Right atrium auricular region (tissue), 2 donors: Measurements from ENCODE around the gene TMEM128. TPM values are rescaled to one million over a fixed set of nuclear protein-coding genes. Genes with fewer than 3 reads are reported as not detected.

Source experiments
- DNase-seq: peaks from one replicate; pipeline ENCODE4 v3.0.0-alpha.2; 2019; ENCODE audit warnings: low spot score
- H3K27ac ChIP-seq, 2 donors: fragments of 200-600 bp; sonication (generic); 1 replicate in 1 of 2; 2 replicates in 1 of 2; pipeline ENCODE4 v1.5.1; 2016 to 2019
- H3K27me3 ChIP-seq, 2 donors: fragments of 200-600 bp; sonication (generic); one replicate each; pipeline versions ENCODE4 v1.5.1 to v1.6.0; 2017 to 2019
- H3K36me3 ChIP-seq: fragments of 200-600 bp; sonication (generic); one replicate; pipeline ENCODE4 v1.5.1; 2016
- H3K4me1 ChIP-seq, 2 donors: fragments of 200-600 bp; sonication (generic); one replicate each; pipeline versions ENCODE4 v1.5.1 to v1.6.0; 2017 to 2019
- H3K4me3 ChIP-seq, 2 donors: fragments of 200-600 bp; sonication (generic); 1 replicate in 1 of 2; 2 replicates in 1 of 2; pipeline ENCODE4 v1.5.1; 2017 to 2019; ENCODE audit warnings: mild to moderate bottlenecking in 1 of 2, moderate library complexity in 1 of 2
- H3K9me3 ChIP-seq, 2 donors: fragments of 200-600 bp; sonication (generic); one replicate each; pipeline ENCODE4 v1.5.1; 2019
- total RNA-seq, 2 donors: library from RNA; depleted of rRNA; stranded (reverse); fragments of >200 nt; gene quantifications; one replicate each; pipeline ENCODE4 v1.1.0, GENCODE V29; 2016
- TF ChIP-seq, protein P1 (sequence below), 2 donors: fragments of 200-600 bp; sonication (generic); IDR thresholded peaks; one replicate each; pipeline ENCODE4 v1.5.1; 2019; ENCODE audit warnings: antibody characterized with exemption in 2 of 2

The TMEM128 gene, protein sequence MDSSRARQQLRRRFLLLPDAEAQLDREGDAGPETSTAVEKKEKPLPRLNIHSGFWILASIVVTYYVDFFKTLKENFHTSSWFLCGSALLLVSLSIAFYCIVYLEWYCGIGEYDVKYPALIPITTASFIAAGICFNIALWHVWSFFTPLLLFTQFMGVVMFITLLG
- 10 to 100 TPM; 14.5 to 14.9 TPM for total RNA-seq

DNA sequence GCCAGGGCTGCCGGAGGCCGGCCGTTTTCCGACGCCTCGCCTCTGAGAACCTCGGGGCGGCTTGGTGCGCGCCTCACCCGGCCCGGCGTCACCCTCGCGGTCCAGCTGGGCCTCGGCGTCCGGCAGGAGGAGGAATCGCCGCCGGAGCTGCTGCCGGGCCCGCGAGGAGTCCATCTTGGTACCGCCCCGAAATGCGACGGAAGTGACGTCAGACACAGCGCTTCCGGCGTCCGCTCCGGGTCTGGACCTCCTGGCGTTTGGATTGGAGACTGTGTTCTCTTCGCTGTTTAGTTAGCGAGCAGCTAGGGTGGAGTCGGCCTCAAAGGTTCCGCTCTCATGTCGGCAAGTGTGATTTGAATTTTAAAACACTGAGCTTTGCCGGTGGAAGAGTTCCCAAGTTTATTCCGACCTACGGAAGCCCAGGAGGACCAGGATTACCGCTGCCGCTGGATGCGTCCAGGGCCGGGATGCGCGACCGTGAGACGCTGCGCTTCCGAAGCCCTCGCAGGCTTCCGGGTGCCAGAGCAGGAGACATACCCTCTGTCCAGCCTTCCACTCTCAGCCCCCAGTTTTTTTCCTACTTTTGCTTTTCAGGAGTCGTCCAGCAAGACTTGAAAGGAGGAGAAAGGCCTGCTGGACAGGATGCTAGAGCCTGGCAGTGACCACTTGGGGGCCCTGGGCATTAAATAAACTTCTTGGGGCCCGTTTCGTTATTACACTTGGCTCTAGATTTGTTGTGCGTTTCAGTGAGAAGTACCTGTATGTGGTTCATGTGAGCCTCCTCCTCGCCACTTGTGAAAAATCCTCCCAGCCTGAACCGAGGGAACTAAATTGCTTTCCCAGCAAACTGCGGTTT, at the start of gene TMEM128:
TSS of gene TMEM128 (minus strand) at position 195 of the 856 bp plus-strand sequence. CDS start at position 174, 21 bp downstream.
- Histone ChIP-seq H3K27ac (peak within 1 kb of the TSS; percentile 91), H3K27me3 (no peaks in the 10 kb centered on the region), H3K9me3 (no peaks in the 10 kb centered on the region), H3K4me1 (peaks cover 0 to 18% of the 10 kb centered on the region in 2 donors), H3K36me3 (peaks cover 24% of the 10 kb centered on the region), H3K4me3 (peak within 1 kb of the TSS; percentile 81 to 93)
- peak; percentile 94 for DNase-seq
- TF ChIP-seq, protein P1, sequence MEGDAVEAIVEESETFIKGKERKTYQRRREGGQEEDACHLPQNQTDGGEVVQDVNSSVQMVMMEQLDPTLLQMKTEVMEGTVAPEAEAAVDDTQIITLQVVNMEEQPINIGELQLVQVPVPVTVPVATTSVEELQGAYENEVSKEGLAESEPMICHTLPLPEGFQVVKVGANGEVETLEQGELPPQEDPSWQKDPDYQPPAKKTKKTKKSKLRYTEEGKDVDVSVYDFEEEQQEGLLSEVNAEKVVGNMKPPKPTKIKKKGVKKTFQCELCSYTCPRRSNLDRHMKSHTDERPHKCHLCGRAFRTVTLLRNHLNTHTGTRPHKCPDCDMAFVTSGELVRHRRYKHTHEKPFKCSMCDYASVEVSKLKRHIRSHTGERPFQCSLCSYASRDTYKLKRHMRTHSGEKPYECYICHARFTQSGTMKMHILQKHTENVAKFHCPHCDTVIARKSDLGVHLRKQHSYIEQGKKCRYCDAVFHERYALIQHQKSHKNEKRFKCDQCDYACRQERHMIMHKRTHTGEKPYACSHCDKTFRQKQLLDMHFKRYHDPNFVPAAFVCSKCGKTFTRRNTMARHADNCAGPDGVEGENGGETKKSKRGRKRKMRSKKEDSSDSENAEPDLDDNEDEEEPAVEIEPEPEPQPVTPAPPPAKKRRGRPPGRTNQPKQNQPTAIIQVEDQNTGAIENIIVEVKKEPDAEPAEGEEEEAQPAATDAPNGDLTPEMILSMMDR (IDR thresholded peaks at IDR 0.05) = peak in 1 of 2 donors; percentile 36

DNA sequence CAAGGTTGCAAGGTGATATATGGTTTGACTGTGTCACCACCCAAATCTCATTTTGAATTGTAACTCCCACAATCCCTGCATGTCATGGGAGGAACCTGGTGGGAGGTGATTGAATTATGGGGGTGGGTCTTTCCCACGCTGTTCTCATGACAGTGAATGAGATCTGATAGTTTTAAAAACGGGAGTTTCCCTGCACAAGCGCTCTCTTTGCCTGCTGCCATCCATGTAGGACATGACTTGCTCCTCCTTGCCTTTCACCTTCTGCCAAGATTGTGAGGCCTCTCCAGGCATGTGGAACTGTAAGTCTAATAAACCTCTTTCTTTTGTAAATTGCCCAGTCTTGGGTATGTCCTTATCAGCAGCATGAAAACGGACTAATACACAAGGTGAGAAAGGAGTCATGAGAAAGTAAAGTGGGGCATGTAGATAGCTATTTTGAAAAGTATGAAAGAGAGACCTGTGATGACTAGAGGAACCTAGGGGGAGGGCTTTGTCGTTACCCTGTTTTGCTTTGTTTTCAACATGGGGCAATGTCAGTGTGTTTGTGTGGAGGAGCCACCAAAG, 48.3 kb upstream of the TMEM128 start:
- TF ChIP-seq, protein P1 (IDR thresholded peaks at IDR 0.05) = no peak
- H3K4me1 ChIP-seq = peaks cover 0 to 7% of the 10 kb centered on the region in 2 donors

DNA sequence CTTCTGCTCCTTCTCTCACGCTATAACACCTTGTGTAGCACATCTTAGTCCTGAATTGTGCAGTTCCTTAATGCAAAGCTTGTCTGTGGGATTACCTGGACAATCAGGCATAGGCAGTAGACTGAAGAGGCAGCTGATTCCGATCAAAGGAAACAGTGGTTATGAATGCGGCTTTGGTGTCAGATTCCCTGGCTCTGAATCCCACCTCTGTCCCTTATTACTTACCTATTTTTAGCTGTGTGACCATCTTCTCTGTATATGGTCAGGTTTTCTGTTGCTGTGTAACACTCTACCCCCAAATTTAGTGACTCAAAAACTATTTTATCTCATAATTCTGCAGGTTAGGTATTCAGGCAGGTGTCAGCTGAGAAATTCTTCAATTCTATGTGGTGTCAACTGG, 45.3 kb upstream of the TMEM128 start:
- H3K4me3 ChIP-seq = no peak overlapping the region
- no peak for DNase-seq
- H3K27ac ChIP-seq = no peak overlapping the region
- H3K27me3 ChIP-seq = no peaks in the 10 kb centered on the region
- H3K9me3 ChIP-seq = no peaks in the 10 kb centered on the region
- peaks cover 0 to 29% of the 10 kb centered on the region in 2 donors for H3K4me1 ChIP-seq
- no peaks in the 10 kb centered on the region for H3K36me3 ChIP-seq
- TF ChIP-seq, protein P1 (IDR thresholded peaks at IDR 0.05) = no peak

More for the DNA sequence above, 48.3 kb upstream of the TMEM128 start:
- Histone ChIP-seq H3K4me3 (no peak overlapping the region), H3K9me3 (no peaks in the 10 kb centered on the region), H3K27ac (no peak overlapping the region), H3K27me3 (no peaks in the 10 kb centered on the region), H3K36me3 (no peaks in the 10 kb centered on the region)
- no peak for DNase-seq

DNA sequence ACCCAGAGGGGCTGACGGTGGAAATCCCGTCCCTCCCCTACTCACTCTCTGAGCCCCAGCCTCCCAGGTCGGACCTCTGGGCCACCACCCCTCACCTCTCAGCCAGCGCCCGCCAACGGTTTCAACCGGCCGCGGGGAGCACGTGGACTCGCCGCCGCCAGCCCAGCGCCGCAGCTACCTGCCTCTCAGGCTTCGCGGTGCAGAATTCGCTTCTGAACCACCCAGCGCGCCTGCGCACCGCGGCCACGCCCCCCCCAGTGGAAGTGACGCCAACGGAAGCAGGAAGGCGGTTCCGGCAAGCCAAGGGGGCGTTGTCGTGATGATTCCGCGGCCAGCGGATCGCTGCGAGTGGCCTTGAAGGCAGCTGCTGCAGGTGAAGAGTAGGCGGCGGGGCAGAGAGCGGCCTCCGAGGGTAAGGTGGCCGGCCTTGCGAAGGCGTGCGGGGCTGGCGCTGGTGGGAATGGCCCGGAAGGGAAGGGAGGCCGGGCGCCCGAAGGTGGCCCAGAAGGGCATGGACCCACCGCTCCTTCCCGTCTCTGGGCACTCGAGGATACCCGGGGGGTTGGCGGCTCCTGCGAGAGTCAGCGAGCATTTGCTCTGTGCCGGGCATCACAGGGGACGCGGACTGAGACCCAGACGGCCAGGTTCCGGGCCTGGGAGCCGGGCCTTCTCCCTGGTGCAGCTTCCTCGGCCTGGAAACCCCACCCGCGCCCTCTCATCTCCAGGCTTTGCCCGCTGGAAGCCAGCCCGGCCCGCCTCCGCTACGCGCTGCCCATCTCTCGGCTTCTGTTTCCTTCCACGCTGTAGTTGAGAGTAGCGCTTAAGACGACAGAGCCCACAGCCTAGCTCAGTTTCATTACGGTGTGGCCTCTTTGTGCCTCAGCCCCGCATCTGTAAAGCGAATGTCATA, 42.2 kb upstream of the TMEM128 start, which contains the start of the genes LYAR and ZBTB49:
TSS of gene LYAR (minus strand) at position 214 of the 910 bp plus-strand sequence. CDS start 6,412 bp downstream, outside the sequence.
TSS of gene ZBTB49 (plus strand) at position 311 of the 910 bp plus-strand sequence. CDS start 9,695 bp downstream, outside the sequence.
- TF ChIP-seq, protein P1 (IDR thresholded peaks at IDR 0.05) = no peak
- no peaks in the 10 kb centered on the region for H3K27me3 ChIP-seq
- peaks cover 0 to 40% of the 10 kb centered on the region in 2 donors for H3K4me1 ChIP-seq
- peak within 1 kb of the TSS; percentile 74 to 98 for H3K4me3 ChIP-seq
- no peaks in the 10 kb centered on the region for H3K9me3 ChIP-seq
- DNase-seq = peak; percentile 93
- H3K36me3 ChIP-seq = no peaks in the 10 kb centered on the region
- H3K27ac ChIP-seq = peak within 1 kb of the TSS; percentile 76 to 86

DNA sequence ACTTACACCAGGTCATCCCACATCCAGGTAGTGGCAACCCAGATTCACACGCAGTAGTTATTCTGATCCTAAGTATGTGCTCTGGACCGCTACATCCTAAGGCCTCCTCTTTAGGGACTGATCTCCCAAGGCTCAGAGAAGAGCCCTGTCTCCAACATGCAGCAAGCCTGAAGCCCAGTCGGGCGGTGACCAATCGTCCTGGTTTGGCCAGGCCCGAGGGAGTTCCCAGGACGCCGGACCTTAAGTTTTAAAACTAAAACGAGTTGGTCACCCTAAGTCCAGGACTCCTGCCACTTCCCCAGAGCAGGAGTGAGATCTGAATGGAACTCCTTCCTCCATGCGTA, 41.5 kb upstream of the TMEM128 start:
- no peak for DNase-seq
- TF ChIP-seq, protein P1 (IDR thresholded peaks at IDR 0.05) = no peak
- peak overlapping the region; percentile 76 to 86 for H3K27ac ChIP-seq
- no peaks in the 10 kb centered on the region for H3K27me3 ChIP-seq
- peaks cover 0 to 46% of the 10 kb centered on the region in 2 donors for H3K4me1 ChIP-seq
- H3K9me3 ChIP-seq = no peaks in the 10 kb centered on the region
- H3K4me3 ChIP-seq = peak overlapping the region; percentile 74 to 98
- H3K36me3 ChIP-seq = no peaks in the 10 kb centered on the region
